GM23248 (cell line): ENCODE measurements around the gene WDR11.

Experiments
- EZH2 ChIP-seq: fragments of 200-600 bp; sonication (generic); IDR thresholded peaks from 2 replicates; pipeline ENCODE4 v1.6.1; 2018; ENCODE audit warnings: antibody characterized with exemption, mild to moderate bottlenecking; ENCODE audit not compliant: insufficient read depth, poor library complexity, severe bottlenecking
- EZH2phosphoT487 ChIP-seq: fragments of 200-600 bp; sonication (generic); IDR thresholded peaks from 2 replicates; pipeline ENCODE4 v1.6.1; 2018; ENCODE audit warnings: antibody characterized with exemption, moderate library complexity, mild to moderate bottlenecking, low read depth; ENCODE audit not compliant: insufficient read depth

GRCh38 chr10:120891365-120891764 lies 40.2 kb downstream of the WDR11 start:
- TF ChIP-seq EZH2 (no peak), EZH2phosphoT487 (no peak)
